NCI-H2196 treated with DMSO at 0.1 percent for 48 hours (cell line): Measurements from ENCODE around the gene SLIT3.

Experiments used
- DNase-seq: peaks from one replicate; lab custom pipeline; 2025; ENCODE audit not compliant: unreplicated experiment; lab: John Stamatoyannopoulos, UW

The SLIT3 gene

DNA sequence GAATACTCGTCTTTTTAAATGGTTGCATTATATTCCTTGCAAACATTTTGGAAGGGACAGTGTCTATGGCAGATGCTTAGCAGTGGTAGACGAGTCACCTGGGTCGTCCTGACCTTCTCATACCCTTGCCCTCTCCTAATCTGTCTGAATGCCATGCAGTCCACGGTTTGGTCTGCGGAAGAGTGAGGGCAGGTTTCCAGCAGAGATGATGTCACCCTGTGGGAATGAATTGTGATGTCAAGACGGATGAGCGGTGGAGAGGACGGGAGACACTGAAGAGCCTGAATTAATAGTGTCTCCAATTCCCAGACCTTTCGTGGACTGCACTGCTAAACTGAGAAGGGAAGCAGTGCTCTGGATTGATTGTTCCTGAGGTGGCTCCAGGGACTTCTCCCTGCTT lies 392.7 kb downstream of the SLIT3 start:
- DNase-seq = no peak

DNA sequence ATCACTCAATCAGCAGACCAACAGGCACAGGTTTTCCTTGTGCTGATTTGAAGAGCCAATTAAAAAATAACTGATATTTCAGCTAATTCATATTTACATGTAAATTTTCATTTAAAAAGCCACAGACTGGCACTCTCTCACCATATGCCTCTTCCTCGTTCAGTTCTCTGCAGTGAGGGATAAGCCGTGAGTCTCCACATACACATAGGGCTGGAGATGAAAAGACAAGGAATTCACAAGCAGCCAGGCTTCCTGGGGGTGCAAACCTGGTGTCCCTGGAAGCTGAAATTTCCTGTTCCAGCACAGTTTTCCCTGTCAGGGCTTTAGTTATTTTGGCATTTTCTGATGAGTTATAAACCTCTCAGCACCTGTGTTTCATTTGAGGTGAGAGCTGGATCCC lies 397.9 kb downstream of the SLIT3 start:
- DNase-seq = no peak

GRCh38 chr5:168899673-168900072 lies 401.3 kb downstream of the SLIT3 start:
- no peak for DNase-seq

- DNase-seq = no peak
Observed at GRCh38 chr5:168899264-168899663, 401.7 kb downstream of the SLIT3 start.

GRCh38 chr5:168898247-168898911 lies 402.6 kb downstream of the SLIT3 start:
- DNase-seq = no peak

- no peak for DNase-seq
Observed at GRCh38 chr5:168897387-168898122, 403.4 kb downstream of the SLIT3 start.

DNA sequence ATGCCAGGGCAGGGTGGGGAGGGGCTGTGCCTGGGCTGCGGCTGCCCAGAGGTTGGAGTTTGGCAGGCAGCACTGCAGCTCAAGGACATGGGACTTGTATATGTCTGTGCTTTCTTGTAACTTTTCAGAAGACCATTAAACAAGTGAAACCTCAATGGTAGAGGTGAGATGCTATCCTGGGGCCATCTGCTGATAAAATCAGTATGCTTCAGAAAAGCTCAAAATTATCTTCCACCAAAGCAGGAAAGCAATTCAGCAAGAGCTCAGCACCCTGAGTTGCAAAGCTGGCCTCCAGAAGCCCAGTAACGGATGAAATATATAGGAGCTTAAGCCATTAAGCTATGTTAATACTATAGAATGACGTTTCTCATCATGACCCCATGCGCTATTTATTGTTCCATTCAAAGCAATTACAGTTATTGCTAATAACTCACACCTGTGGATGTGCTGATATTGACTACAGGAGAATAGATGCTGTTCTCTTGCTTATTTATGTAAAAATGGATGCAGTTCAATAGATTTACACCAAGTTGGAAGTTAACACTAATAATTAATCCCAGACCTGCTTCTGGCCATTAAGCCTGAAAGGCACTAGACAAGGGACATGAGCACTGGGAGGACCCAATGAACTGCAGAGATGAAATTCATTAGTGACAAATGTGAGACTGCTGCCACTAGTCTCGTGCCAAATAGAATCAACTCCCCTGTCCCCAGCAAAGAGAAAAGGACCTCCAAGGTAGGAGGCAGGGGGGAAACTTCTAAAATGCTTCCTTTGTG lies 405.5 kb downstream of the SLIT3 start:
- DNase-seq = no peak

GRCh38 chr5:168893283-168893682 lies 407.7 kb downstream of the SLIT3 start:
- DNase-seq = no peak

DNA sequence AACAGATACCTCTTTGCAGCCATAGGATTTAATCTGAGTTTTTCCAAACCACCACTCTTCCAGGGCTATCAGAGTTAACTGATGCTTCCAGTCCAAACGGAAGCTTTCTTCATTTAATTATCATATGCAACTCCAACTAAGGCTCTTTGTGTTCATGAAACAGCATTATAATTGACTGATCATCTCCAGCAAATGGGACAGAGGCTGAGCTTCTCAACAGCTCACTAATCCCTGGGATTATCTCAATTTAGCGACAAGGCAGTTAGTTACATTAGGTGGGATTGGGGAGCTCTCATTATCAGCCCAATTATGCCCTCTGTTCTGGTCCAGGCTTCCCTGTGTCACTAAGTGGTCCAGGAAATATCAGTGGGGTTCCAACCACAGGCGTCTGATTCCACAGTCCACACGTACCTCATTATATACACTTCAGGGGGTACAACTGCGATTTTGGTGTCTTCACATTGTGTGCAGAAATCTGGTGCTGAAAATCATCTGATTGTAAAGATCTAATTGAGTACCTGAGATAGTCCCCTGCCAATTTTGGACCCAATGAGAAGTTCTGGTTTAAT lies 408.2 kb downstream of the SLIT3 start:
- no peak for DNase-seq

DNA sequence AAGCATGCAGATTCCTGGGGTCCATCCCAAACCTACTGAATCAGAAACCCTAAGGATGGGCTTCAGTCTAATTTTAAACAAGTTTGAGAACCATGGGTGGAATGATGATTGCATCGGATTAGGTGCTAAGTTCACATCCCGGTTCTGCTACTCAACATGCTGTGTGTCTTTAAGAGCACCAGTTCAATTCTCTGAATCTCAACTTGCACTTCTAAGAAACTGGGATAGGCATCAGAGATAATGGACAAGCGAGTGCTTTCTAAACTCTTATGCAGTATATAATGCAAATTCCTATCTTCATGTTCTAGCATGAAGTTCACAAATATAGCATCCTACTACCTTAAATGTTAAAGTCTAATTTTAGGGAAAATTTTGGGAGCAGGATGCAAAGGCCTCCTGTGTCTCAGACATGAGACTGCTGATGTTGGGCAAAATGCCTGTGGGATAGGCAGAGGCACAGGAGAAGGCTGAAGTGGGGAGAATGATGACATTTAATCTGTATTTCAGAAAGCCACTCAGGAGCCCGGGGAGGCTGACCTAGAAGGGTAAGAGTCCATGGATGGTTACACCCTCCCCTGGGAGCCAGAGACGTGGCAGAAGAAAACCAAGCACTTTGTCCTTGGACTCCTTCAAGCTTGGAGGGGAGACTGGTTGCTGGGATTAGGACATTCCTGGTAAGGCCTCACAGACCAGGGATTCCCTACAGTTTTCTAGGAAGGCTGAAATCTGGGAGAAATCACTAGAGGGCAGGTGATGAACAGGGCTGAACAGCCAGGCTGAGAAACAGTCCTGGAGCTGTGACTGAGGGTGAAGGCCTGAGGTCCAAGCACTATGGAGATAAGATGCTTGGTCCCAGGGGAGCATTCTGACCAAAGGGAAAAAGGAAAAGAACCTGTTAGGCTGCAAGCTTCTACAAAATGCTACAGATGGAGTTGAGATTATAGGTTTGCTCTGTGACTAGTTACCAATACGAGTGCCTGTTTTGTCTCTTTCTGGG lies 409.8 kb downstream of the SLIT3 start:
- no peak for DNase-seq

DNA sequence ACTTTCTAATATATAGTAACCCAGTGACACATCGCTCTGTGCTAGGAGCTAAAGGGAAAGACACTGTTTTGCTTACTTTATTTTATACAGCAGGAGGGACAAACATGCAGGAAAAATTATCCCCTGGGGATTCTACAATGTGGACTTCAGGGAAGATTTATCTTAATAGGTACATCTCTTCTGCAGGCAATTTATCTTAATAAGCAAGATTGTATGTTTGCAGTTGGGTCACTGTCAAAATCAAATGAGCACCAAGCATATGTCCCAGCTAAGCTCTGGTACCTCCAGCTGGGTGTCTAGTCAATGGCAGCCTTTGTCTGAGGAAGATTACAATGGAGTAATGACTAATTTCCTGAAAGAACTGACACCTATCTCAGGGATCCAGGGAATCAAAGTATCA lies 411.9 kb downstream of the SLIT3 start:
- no peak for DNase-seq

GRCh38 chr5:168887931-168888330 lies 413.0 kb downstream of the SLIT3 start:
- no peak for DNase-seq

- no peak for DNase-seq
Observed at GRCh38 chr5:168886157-168886556, 414.8 kb downstream of the SLIT3 start.

- DNase-seq = no peak
Observed at GRCh38 chr5:168885324-168886120, 415.4 kb downstream of the SLIT3 start.

- DNase-seq = no peak
Observed at GRCh38 chr5:168883991-168884390, 416.9 kb downstream of the SLIT3 start.

DNA sequence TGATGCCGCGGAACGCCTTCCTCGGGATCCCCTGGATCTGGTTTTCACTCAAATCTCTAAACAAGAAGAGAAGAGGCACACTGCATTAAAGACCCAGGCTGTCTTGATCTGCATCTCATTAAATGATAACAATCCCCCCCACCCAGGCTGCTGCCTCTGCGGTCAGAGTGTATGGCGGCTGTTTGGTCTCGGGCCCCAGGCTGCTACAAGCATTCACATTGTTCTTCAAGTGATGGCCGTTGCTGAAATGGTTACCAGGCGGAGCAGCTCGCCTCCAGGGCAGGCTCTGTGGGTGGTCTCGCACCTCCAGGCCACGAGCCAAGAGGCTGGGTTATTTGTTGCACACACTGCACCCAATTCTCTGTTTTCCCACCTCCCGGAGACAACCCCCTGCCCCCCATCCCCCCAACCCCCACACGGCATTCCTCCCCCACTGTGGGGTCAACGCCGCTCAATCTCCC lies 417.6 kb downstream of the SLIT3 start:
- DNase-seq = no peak

GRCh38 chr5:168882283-168882682 lies 418.7 kb downstream of the SLIT3 start:
- no peak for DNase-seq

DNA sequence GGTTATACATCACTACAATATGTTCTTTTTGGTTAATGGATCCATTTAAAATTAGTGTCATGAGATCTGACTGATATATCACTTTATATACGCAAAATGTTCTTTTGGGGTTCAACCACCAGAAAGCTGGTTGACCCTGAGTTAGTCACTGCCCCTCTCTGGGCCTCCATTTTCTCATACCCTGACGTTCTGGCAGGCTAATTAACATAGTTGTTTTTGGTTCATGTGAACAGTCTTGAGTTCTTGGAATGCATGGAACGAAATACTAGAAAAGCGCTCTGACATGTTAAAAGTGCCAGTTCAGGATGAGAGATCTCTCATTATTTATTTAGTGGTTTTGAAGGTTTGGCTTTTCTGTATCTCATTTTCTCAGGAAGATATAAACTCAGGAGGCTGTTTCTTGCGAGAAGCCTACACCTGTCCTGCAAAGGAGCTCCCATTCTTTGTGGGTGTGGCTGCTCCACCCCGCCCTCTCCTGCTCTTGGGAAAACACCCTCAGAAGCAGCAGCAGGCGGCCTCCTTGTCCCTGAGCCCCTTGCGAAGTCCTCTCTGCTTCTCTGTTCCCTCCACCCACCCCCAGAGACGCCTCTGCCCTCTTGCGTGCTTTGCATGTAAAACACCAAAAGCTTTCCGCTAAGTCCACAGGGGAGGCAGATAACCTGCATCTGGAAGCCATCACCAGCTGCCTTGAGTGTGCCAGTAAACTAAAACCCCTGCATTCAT lies 419.4 kb downstream of the SLIT3 start:
- no peak for DNase-seq

GRCh38 chr5:168879929-168880328 lies 421.0 kb downstream of the SLIT3 start:
- DNase-seq = no peak
